ENCODE results near the gene ZNF638.

ZNF638 gene

DNA sequence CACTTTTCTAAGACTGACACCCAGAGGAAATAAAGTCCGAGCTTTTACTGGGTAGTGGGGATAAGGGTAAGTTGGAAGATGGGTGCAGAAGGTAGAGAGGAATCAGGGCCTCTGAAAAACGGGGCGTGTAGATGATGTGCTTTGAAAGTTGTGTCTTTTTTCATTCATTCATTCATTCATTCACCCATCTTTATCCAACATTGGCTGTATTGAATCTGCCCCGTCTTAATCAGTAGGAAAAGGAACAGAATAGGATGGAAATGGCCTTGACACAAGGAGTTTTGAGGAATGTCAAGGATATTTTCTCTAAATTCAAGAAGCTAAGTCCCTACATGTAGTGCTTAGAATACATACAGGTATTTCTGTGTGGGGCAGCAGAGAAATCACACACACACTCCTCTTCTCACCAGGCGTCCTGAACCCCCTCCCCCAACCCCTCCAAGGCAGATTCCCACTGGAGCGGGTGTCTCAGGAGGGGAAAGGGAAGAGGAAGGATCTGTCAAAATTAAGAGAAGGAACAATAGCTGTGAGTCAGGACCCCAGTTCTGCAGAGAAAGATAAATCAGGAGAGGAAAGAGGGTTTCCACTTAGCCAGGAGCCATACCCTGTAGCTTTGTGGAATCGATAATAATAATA lies 135.7 kb downstream of the ZNF638 start:
- in situ Hi-C loops (cut with MboI; ENCODE audit: low sequenced_read_pairs) = no loop called here

DNA sequence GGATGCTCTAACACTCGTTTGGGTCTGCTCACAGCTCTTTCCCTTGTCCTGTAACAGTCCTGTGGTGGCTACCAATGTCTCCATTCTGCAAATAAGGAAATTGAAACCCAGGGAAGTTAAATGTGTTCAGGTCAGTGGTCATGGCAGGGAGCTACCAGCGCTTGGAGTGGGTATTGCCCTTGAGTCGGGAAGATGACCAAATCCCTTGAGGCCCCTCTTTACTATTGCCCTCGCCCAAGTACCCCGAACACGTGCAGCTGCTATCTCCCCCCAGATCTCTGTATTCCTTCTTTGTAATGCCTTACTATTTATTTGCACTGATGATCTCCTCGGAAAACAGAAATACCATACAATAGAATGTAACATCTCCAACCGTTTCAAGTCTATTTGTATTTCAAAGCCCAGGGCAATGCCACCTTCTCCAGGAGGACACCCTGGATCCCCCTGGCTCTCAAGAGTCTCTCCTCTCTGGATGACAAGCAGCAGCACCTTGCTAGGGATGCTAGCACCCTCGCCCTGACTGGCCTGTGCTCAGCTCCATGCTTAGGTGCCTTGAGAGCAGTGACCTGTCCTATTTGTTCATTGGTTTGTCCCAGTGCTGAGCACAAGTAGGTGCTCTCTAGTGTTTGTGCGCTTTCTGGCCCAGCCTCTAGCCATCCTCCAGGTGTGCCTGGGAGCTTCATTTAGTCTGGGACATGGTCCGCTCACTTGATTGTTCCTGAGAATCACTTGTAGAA lies 136.9 kb downstream of the ZNF638 start:
- in situ Hi-C loops (cut with MboI; ENCODE audit: low sequenced_read_pairs) = no loop called here

DNA sequence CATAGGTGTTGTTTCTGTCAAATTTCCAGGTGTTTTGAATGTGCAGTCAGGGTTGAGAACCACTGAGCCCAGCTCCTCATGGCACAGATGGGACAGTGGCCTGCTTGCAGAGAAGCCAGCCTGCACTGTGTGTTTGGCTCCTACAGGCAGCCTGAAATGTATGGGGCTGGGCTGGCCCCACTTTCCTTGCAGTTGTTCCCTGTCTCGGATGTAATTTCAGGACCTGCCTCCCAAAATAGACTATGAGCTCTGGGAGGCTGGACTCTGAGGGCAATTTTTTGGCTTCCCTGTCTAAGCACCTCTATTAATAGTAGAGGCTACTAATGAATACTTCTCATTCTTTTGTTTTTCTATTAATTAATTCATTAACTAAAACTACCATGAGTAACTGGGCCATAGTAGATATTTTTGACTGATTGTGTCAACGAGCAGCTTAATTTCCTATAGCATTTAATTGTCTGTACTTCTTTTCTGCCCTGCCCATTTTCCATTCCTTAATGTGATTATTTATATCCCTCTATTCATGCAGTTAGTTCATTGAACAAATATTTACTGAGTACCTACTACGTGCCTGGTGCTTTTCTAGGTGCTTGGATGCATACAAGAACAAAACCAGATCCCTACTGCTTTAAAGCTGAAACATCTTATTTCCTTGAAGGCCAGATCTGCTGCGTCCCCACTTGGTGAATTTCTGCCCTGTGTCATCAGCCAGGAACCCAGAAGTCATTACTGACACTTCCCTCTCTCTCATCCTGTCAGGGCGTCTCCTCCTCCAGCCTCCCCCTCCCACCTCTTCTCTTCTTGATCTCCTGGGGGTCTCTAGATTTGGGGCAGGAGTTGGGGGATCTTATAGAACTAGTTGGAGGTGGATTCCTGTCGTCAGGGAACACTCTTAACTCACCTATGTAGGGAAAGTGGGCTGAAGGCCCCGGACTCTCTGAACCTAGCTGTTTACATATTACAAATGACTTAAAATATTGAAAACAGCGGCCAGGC lies 138.1 kb downstream of the ZNF638 start:
- in situ Hi-C loops (cut with MboI; ENCODE audit: low sequenced_read_pairs) = no loop called here

DNA sequence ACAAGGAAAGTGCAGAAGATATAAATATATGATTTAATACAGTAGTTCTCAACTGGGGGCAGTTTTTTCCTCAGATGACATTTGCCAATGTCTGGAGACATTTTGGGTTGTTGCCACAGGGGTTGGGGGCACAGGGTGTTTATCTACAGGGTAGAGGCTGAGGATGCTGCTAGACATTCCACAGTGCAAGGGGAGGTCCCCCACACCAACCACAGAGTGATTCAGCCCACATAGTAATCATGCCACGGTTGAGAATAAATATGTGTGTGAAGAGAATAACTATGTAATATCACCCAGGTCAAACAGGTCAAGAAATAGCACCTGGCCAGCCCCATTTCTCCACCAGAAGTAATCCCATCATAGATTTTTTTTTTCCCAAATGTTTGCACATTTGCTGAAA lies 139.7 kb downstream of the ZNF638 start:
- in situ Hi-C loops (cut with MboI; ENCODE audit: low sequenced_read_pairs) = no loop called here

DNA sequence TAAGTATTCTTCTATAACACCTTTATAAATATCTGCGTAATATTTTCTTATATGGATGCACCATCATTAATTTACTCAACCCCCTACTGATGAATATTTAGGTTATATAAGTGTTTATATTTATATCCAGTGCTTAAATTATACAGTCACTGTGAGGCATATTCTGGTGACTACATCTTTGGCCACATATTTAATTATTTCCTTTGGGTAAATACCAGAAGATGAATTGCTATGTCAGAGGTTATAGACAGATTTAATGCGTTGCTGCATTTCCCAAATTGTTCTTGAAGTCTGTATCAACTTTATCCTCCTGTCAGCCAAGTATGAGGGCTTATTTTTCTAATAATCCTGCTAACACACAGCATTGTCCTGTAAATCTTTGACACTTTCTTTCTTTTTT lies 140.4 kb downstream of the ZNF638 start:
- in situ Hi-C loops (cut with MboI; ENCODE audit: low sequenced_read_pairs) = no loop called here

DNA sequence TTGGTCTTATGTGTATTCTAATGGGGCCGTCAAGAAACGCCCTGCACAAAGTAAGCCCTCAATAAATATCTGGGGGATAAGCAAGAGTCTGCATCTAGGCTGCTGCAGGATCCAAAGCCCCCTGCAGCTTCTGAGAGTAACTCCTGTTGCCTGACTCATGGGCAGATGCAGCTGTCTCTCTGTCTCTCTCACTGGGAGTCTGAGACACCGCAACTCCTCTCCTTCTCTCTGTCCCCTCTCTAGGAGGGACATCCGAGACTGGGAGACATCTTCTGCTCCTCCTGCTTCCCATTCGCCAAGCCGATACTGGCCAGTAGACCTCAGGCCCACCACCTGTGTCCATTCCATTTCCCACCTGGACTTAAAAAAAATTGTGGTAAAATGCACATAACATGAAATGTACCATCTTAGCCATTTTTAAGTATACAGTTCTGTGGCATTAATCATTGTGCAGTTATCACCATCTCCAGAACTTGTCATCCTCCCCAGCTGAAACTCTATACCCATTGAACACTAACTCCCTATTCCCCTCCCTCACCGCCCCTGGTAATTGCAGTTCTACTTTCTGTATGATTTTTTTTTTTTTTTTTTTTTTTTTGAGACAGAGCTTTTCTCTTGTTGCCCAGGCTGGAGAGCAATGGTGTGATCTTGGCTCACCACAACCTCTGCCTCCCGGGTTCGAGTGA lies 141.9 kb downstream of the ZNF638 start:
- in situ Hi-C loops (cut with MboI; ENCODE audit: low sequenced_read_pairs) = no loop called here

DNA sequence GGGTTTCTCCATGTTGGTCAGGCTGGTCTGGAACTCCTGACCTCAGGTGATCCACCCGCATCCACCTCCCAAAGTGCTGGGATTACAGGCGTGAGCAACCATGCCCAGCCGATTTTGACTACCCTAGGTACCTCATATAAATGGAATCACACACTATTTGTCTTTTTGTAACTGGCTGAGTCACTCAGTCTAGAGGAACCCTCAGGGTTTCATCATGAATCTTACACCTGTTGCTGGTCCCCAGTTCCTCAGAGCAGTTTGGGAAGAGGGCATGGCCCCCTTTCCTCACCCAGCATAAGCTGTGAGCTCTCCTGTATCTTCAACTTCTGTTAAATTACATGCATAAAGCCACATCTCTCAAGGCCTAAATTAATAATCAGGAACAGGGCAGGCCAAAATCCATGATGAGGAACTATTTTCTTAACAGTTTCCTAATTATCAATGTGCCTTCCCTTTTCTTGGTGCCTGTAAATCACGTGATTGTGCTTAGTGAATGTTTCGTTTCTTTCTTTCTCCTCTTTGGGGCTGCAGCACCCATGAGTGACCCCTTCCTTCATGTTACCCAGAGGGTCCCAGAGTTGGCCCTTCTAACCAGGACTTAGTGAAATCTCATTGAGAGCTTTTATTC lies 142.6 kb downstream of the ZNF638 start:
- in situ Hi-C loops (cut with MboI; ENCODE audit: low sequenced_read_pairs) = no loop called here

DNA sequence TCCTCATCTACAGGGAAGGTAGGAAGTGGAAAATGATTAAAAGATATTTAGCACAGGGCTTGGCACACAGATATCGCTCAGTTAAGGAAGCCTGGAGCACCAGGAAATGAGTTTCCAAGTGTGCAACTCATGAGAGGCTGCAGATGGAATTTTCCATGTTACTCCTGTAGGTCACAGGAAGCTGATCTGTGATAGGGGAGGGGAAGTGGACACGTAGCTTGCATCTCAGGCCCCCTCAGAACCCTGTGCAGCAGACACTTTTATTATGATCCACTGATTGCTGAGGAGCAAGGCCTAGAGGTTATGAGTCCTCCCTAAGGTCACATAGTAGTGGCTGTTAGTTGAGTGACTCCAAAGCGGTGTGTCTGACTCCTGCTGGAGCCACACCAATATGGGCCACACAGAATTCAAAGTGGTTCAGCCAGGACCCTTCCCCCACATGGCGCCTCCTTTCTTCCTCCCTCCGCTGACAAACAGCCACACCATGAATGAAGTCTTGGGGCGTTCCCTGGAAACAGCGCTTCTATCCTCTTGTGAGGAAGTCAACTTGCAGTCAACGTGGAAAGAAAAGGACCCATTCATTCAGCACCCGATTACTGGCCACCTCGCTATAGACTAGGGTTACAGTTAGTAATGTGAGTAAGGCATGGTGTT lies 143.3 kb downstream of the ZNF638 start:
- in situ Hi-C loops (cut with MboI; ENCODE audit: low sequenced_read_pairs) = no loop called here

DNA sequence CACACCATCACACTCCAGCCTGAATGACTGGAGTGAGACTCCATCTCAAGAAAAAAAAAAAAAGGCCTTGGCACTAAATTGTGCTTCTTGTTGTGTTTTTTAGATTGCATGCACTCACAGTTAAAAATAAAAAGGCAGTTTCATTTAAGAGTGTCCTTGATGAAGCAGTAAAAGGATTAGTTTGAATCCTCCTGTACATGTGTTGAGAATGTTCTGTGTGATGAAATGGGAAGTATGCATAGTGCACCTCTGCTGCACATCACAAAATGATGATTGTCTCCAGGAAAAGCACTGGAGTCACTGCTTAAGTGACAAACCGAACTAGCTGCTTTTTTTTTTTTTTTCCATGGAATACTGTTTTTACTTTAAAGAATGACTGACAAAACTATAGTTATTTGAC lies 144.9 kb downstream of the ZNF638 start:
- in situ Hi-C loops (cut with MboI; ENCODE audit: low sequenced_read_pairs) = no loop called here

DNA sequence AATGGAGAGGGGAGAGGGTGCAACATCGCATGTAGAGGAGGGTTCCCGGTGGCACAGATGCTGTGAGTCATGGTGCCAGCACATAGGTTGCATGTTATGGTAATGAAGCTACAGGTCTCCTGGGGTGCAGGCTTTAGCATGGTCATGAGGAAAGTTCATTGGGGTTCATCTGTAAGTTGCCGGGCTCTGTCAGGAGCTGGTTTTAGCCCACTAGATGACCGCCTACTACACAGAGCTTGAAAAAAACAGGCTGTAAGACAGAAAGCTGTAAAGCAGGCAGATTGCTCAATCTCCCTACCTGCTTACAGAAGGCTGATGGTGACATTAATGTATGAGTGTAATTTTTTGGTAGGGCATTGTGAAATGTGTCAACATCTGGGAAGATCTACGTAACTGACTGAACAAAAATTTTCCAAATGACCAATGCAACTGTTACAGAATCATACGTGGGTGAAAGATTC lies 145.7 kb downstream of the ZNF638 start:
- in situ Hi-C loops (cut with MboI; ENCODE audit: low sequenced_read_pairs) = no loop called here

DNA sequence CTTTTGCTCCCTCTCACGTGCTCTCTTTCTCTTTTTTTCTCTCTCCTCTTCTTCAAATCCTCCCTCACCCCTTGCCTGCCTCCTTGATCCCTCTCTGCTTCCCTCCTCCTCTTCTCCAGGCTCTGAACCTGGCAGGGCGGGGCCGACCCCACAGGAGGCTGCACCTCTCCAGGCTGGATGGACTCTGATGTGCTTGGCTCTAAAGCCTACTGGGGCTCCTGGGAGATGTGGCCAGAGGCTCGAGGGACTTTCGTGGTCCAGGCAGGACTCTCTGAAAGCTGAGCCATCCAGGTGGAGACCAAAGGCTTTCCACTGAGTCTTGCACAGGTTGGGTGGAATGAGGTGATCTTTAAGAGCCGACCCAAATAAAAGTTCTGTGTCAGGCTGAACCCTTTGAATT lies 147.2 kb downstream of the ZNF638 start:
- in situ Hi-C loops (cut with MboI; ENCODE audit: low sequenced_read_pairs) = no loop called here

DNA sequence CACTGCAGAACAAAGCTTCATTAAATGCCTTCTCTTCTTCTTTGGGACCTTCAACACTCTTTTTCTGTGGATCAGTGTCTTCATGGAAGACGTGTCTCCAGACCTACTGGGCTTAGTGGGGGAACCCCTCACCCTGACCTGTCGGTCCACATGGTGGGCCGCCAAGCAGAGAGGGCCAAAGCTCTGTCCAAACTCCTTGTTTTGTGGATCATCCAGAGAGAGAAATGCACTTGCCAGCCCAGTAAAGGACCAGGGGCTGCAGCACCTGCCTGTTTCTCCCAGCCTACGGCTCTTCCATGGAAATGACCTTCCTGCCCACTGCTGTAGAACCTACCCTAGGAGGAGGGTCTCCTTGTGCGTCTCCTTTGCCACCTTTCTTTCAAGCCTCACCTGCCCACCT lies 147.7 kb downstream of the ZNF638 start:
- in situ Hi-C loops (cut with MboI; ENCODE audit: low sequenced_read_pairs) = no loop called here

DNA sequence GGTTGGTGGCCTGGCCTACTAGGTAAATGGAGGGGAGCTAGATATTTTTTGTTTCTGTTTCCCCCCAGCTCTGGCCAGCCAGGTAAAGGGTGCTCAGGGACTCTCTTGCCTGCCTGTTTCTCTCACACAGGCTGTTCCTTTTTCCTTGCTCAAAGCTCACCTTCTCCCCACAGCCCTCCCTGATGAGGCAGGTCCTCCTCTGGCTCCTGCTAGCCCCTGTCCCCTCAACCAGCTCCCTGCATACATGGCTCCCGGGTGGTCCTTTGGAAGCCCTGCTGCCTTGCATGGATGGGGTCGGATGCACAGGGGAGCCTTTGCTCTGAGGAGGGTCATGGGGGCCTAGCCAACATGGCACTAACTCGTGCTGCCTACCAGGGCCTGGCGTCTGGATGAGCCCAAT lies 149.5 kb downstream of the ZNF638 start:
- in situ Hi-C loops (cut with MboI; ENCODE audit: low sequenced_read_pairs) = no loop called here

DNA sequence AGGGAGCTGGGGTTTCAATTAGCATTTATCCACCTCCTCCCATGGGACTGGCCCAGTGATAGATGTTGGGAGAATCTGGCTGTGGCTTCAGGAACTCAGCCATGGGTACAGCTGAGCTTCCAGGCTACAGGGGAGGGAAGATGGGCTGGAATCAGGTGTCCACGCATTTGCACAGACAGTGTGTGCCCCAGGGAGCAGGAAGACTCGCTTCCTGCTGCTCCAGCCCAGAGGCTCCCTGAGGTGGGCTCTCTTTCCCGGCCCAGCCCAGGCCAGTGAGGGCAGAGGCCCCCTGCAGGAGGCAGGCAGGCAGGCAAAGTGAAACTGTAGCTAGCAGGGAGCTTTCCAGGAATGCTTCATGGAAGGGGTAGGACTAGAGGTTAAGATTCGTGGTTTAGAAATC lies 150.5 kb downstream of the ZNF638 start:
- in situ Hi-C loops (cut with MboI; ENCODE audit: low sequenced_read_pairs) = no loop called here

DNA sequence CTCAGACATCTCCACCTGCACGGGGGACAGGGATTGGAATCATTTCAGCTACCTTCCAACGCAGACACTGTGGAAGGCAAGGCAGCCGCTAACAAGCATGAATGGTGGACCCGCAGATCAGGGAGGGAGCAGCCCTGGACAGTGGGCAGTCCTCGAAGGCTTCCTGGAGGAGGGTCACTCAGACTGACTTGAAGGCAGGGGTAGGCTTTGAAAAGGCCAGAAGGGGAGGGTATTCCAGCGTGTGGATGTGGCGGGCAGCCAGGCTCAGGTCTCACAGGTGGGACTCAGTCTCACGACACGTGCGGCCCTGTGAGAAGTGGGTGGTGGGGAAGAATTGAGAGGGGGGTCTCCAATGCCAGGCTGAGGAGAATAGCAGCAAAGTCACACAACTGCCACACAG lies 151.7 kb downstream of the ZNF638 start:
- in situ Hi-C loops (cut with MboI; ENCODE audit: low sequenced_read_pairs) = no loop called here

DNA sequence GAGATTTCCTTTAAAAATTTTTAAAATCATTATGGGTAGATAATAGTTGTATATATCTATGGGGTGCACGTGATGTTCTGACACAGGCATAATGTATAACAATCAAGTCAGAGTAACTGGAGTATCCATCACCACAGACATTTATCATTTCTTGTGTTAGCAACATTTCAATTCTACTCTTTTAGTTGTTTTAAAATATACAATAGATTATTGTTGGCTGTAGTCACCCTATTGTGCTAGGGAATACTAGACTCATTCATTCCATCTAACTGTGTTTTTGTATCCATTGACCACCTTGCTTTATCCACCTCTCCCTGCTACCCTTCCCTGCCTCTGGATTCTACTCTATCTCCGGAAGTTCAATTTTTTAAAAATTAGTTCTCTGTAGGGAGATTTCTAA lies 152.8 kb downstream of the ZNF638 start:
- in situ Hi-C loops (cut with MboI; ENCODE audit: low sequenced_read_pairs) = no loop called here

Data from HL-60/S4 (cell line).